ENCODE measurements around the gene GEMIN2.
"Not testable (repeated sequence)": the region's sequence is repeated elsewhere in the genome, so short reads cannot be mapped to it uniquely, and the experiment has no call there.

Gene GEMIN2

GRCh38 chr14:39145266-39145966 is 31.3 kb downstream of the GEMIN2 start:
- Mint-ChIP-seq H3K36me3 (ENCODE audit: low read depth) (peaks cover 41% of the 10 kb centered on the region), H3K4me3 (no peak overlapping the region), H3K9me3 (no peaks in the 10 kb centered on the region), H3K27me3 (no peaks in the 10 kb centered on the region), H3K27ac (no peak overlapping the region), H3K4me1 (ENCODE audit: low read depth) (no peaks in the 10 kb centered on the region)

- peaks cover 32% of the 10 kb centered on the region for H3K36me3 Mint-ChIP-seq (ENCODE audit: low read depth)
- H3K27me3 Mint-ChIP-seq = no peaks in the 10 kb centered on the region
These were observed 40.6 kb downstream of the GEMIN2 start for GRCh38 chr14:39154594-39155189.

GRCh38 chr14:39157491-39157890 is 43.4 kb downstream of the GEMIN2 start:
- Mint-ChIP-seq H3K9me3 (no peaks in the 10 kb centered on the region), H3K4me1 (ENCODE audit: low read depth) (peaks cover 4% of the 10 kb centered on the region), H3K27me3 (no peaks in the 10 kb centered on the region), H3K27ac (no peak overlapping the region), H3K4me3 (no peak overlapping the region), H3K36me3 (ENCODE audit: low read depth) (peaks cover 31% of the 10 kb centered on the region)

More at GRCh38 chr14:39154594-39155189, 40.6 kb downstream of the GEMIN2 start:
- Mint-ChIP-seq H3K4me1 (ENCODE audit: low read depth) (no peaks in the 10 kb centered on the region), H3K4me3 (no peak overlapping the region), H3K9me3 (no peaks in the 10 kb centered on the region), H3K27ac (no peak overlapping the region)

GRCh38 chr14:39158222-39158858 is 44.2 kb downstream of the GEMIN2 start:
- H3K36me3 Mint-ChIP-seq (ENCODE audit: low read depth) = peaks cover 34% of the 10 kb centered on the region
- no peaks in the 10 kb centered on the region for H3K27me3 Mint-ChIP-seq
- no peak overlapping the region for H3K27ac Mint-ChIP-seq

GRCh38 chr14:39160494-39160893 is 46.4 kb downstream of the GEMIN2 start:
- Mint-ChIP-seq H3K4me3 (no peak overlapping the region), H3K27me3 (no peaks in the 10 kb centered on the region), H3K27ac (no peak overlapping the region), H3K9me3 (no peaks in the 10 kb centered on the region), H3K36me3 (ENCODE audit: low read depth) (peaks cover 30% of the 10 kb centered on the region), H3K4me1 (ENCODE audit: low read depth) (peaks cover 4% of the 10 kb centered on the region)

More at GRCh38 chr14:39158222-39158858, 44.2 kb downstream of the GEMIN2 start:
- Mint-ChIP-seq H3K4me1 (ENCODE audit: low read depth) (peaks cover 4% of the 10 kb centered on the region), H3K4me3 (no peak overlapping the region), H3K9me3 (no peaks in the 10 kb centered on the region)

GRCh38 chr14:39167797-39168320 is 53.7 kb downstream of the GEMIN2 start:
- Mint-ChIP-seq H3K27ac (peak overlapping the region; percentile 37), H3K4me3 (peak overlapping the region; percentile 93), H3K4me1 (ENCODE audit: low read depth) (peaks cover 40% of the 10 kb centered on the region), H3K36me3 (ENCODE audit: low read depth) (peaks cover 18% of the 10 kb centered on the region)
- not testable (repeated sequence) for H3K9me3 Mint-ChIP-seq, H3K27me3 Mint-ChIP-seq

- Mint-ChIP-seq H3K36me3 (ENCODE audit: low read depth) (peaks cover 13% of the 10 kb centered on the region), H3K27ac (no peak overlapping the region), H3K4me1 (ENCODE audit: low read depth) (peaks cover 40% of the 10 kb centered on the region), H3K27me3 (no peaks in the 10 kb centered on the region), H3K4me3 (peak overlapping the region; percentile 93), H3K9me3 (no peaks in the 10 kb centered on the region)
These were observed 54.5 kb downstream of the GEMIN2 start for GRCh38 chr14:39168591-39168990.

GRCh38 chr14:39169541-39169900 is 55.4 kb downstream of the GEMIN2 start:
- peaks cover 13% of the 10 kb centered on the region for H3K36me3 Mint-ChIP-seq (ENCODE audit: low read depth)
- H3K4me3 Mint-ChIP-seq = peak overlapping the region; percentile 93
- no peaks in the 10 kb centered on the region for H3K27me3 Mint-ChIP-seq
- no peaks in the 10 kb centered on the region for H3K9me3 Mint-ChIP-seq
- peaks cover 47% of the 10 kb centered on the region for H3K4me1 Mint-ChIP-seq (ENCODE audit: low read depth)
- peak overlapping the region; percentile 90 for H3K27ac Mint-ChIP-seq

- Mint-ChIP-seq H3K9me3 (no peaks in the 10 kb centered on the region), H3K4me3 (no peak overlapping the region), H3K27me3 (no peaks in the 10 kb centered on the region), H3K36me3 (ENCODE audit: low read depth) (peaks cover 38% of the 10 kb centered on the region), H3K4me1 (ENCODE audit: low read depth) (peaks cover 58% of the 10 kb centered on the region), H3K27ac (no peak overlapping the region)
These were observed 59.1 kb downstream of the GEMIN2 start for GRCh38 chr14:39173198-39173597.

GRCh38 chr14:39174560-39175444 is 60.7 kb downstream of the GEMIN2 start, which contains the start of gene PNN:
Gene PNN, plus strand, starts transcription at chr14:39175254. Its CDS starts 26 bp downstream, at chr14:39175280.
- H3K36me3 Mint-ChIP-seq (ENCODE audit: low read depth) = peaks cover 34% of the 10 kb centered on the region
- no peaks in the 10 kb centered on the region for H3K9me3 Mint-ChIP-seq
- peaks cover 57% of the 10 kb centered on the region for H3K4me1 Mint-ChIP-seq (ENCODE audit: low read depth)
- peak within 1 kb of the TSS; percentile 100 for H3K27ac Mint-ChIP-seq
- H3K27me3 Mint-ChIP-seq = no peaks in the 10 kb centered on the region
- H3K4me3 Mint-ChIP-seq = peak within 1 kb of the TSS; percentile 99

GRCh38 chr14:39175445-39176262 is 61.5 kb downstream of the GEMIN2 start:
- Mint-ChIP-seq H3K9me3 (no peaks in the 10 kb centered on the region), H3K36me3 (ENCODE audit: low read depth) (peaks cover 34% of the 10 kb centered on the region), H3K27ac (peak overlapping the region; percentile 100), H3K4me3 (peak overlapping the region; percentile 99), H3K4me1 (ENCODE audit: low read depth) (peaks cover 53% of the 10 kb centered on the region), H3K27me3 (no peaks in the 10 kb centered on the region)

GRCh38 chr14:39176263-39177167 is 62.4 kb downstream of the GEMIN2 start:
- Mint-ChIP-seq H3K27me3 (no peaks in the 10 kb centered on the region), H3K4me3 (peak overlapping the region; percentile 99), H3K36me3 (ENCODE audit: low read depth) (peaks cover 34% of the 10 kb centered on the region), H3K27ac (peak overlapping the region; percentile 100), H3K4me1 (ENCODE audit: low read depth) (peaks cover 48% of the 10 kb centered on the region), H3K9me3 (no peaks in the 10 kb centered on the region)

- H3K4me3 Mint-ChIP-seq = peak overlapping the region; percentile 99
- H3K4me1 Mint-ChIP-seq (ENCODE audit: low read depth) = peaks cover 44% of the 10 kb centered on the region
- no peaks in the 10 kb centered on the region for H3K27me3 Mint-ChIP-seq
- H3K27ac Mint-ChIP-seq = peak overlapping the region; percentile 100
- no peaks in the 10 kb centered on the region for H3K9me3 Mint-ChIP-seq
- H3K36me3 Mint-ChIP-seq (ENCODE audit: low read depth) = peaks cover 34% of the 10 kb centered on the region
These were observed 63.0 kb downstream of the GEMIN2 start for GRCh38 chr14:39177168-39177545.

Data from stimulated activated naive CD8-positive, alpha-beta T cell treated with anti-CD3 and anti-CD28 coated beads, Interleukin-15, Interleukin-2, amounts not matched to agents 100 ng/mL and 50 ng/mL, for 24 hours (primary cell).